HTERT RPE-1 (cell line): ENCODE data around the gene PDE1C.
"Not testable (repeated sequence)": the region's sequence is repeated elsewhere in the genome, so short reads cannot be mapped to it uniquely, and the experiment has no call there.

Experiments used
- in situ Hi-C: fragments of 300-500 bp; cut with MboI; formaldehyde crosslinking; loops from 4 replicates; pipeline ENCODE4 v1.14.3; 2020; ENCODE audit warnings: low sequenced_read_pairs

Gene PDE1C

DNA sequence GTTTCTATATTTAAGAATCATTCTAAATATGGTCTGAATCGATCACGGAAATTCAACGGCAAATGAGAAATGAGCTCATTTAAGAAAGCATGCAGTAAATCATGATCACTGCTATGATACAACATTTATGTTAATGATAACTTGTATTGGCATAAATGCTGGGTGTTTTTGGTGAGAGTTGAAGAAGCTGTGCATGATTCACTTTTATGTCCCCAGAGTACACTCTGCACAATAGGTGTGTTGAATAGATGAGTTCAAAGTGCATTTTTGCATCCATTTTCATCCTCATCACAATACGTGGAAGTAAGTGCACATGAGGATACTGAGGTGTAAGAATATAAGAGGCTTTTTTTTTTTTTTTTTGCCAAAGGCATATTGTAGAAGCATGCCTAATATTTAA lies 213.9 kb downstream of the PDE1C start:
- in situ Hi-C loops, result no loop called here

DNA sequence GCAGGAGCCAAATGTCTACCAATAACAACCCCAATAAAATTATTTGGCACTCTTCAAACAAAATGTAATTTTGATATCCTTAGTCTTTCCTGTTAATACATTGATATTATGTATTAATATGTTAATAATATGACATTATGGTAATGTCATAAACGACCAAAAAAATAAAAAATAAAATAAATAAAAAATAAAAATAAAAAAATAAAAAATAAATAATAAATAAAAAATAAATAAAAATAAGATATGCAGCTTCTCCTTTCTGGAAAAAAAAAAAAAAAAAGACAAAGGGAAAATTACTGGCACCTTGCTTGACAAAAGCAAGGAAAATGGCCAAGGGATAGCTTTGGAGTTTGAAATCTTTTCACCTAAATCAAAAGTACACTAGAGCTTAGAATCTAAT lies 214.7 kb downstream of the PDE1C start:
- in situ Hi-C loops, result no loop called here

DNA sequence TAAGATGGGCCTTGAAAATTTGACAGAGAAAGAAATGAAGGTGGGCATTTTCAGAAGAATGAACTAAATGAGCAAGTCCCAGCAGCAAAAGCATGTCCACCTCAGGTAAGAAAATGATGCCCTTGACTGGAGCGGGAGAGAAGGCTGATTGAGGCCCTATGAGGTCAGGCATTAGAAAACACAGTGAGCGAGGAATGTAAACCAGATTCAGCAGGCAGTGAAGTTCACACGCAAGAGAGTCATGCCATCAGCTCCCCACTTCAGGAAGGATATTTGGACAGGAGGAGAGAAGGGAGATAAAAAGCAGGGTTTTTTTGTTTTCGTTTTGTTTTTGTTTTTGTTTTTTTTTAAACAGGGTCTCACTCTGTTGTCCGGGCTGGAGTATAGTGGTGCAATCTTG lies 216.8 kb downstream of the PDE1C start:
- in situ Hi-C loops, result no loop called here

- in situ Hi-C loops, result no loop called here
These were observed 217.7 kb downstream of the PDE1C start for GRCh38 chr7:31852462-31852861.

DNA sequence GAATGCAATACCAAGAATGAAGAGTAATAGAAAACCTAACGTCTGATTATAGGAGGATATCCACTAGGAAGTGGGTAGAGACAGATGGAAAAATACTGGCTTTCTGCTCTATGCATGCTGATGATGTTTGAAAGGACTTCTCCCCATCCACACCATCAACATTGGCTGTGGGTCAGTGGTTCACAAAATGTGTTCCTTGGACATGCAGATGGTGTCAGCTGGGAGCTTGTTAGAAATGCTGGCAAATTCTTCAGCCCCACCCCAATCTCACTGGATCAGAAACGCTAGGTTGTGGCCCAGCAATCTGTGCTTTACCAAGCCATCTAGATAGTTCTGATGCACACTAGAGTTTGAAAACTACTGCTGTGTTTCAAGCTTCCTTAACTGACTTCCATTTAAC lies 219.1 kb downstream of the PDE1C start:
- in situ Hi-C loops, result no loop called here

DNA sequence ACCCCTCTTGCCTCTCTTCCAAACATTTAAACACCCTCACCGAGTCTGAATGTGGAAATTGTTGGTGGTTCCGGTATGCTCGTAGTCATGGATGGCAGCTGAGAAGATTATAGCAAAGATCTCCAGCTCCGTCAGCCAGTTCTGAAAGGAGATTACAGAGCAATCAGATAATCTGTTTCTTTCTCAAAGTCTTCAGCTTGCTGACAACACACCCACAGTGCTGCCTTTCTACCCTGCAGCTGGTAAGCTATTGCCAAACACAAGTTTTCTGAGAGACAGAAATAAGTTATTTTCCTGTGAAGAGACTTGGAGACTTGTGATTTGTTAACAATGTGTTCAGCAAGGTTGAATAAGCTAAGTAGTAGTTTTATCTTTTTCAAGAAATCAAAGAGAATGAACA lies 219.6 kb downstream of the PDE1C start:
- in situ Hi-C loops, result no loop called here

- in situ Hi-C loops, result no loop called here
These were observed 220.1 kb downstream of the PDE1C start for GRCh38 chr7:31850066-31850465.

- in situ Hi-C loops, result no loop called here
These were observed 234.7 kb downstream of the PDE1C start for GRCh38 chr7:31835471-31835870.

GRCh38 chr7:31833625-31834024 lies 236.6 kb downstream of the PDE1C start:
- in situ Hi-C loops, result not testable (repeated sequence)

DNA sequence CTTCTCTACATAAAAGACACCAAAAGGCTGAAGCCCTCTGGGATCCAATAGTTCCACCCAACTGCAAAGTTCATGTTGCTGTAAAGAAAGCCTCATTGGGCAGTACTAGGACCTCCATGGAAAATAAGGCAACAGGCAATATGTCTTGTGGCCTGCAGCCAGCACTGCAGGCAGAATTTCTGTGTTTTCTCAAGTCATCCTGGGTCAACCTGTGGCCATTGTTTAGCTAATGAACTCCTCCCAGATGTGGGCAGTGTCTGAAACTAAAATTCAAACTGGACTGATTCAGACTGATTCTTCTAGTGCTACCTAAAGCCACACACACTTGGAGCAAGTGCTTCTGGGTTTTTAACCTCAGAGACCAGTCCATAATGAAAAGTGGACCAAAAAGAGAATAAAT lies 241.7 kb downstream of the PDE1C start:
- in situ Hi-C loops, result no loop called here

GRCh38 chr7:31825576-31825975 lies 244.6 kb downstream of the PDE1C start:
- in situ Hi-C loops, result no loop called here

DNA sequence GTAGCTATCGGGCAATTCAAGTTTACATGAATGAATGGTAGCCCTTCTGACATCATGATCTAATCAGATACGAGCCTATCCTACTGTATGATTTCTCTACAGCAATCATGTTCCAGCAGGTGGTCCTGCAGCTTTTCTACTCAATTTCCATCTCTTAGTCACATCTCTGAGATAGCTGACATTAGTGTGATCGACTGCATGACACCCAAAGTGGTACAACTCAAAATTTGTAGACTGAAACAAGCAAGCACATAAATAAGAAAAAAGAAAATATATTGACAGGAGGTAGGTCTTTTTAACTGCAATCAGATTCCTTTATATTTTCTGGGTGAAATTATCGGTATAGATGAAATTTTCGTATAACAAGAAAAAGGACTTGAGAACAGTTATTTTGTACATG lies 251.2 kb downstream of the PDE1C start:
- in situ Hi-C loops, result no loop called here

GRCh38 chr7:31816810-31817209 lies 253.4 kb downstream of the PDE1C start:
- in situ Hi-C loops, result no loop called here

DNA sequence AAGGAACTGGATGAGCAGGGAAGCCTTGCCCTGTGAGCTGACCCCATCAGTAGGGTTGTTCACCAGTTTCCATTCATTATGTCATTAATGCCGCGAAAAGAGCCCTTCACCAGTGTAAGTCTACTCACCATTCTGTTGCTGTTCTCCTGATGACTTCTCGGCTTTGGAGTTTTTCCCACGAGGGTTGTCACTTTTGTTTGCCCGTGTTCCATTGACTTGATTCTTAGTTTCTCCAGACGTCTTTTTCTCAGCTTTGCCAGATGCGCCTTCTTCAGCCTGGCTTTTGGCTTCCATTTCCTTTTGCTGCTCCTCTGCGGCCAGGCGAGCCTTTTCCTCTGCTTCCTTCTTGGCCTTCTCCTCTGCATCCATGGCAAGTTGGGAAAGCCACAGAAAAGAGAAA lies 254.4 kb downstream of the PDE1C start:
- in situ Hi-C loops, result no loop called here

- in situ Hi-C loops, result no loop called here
These were observed 256.0 kb downstream of the PDE1C start for GRCh38 chr7:31814187-31814586.

DNA sequence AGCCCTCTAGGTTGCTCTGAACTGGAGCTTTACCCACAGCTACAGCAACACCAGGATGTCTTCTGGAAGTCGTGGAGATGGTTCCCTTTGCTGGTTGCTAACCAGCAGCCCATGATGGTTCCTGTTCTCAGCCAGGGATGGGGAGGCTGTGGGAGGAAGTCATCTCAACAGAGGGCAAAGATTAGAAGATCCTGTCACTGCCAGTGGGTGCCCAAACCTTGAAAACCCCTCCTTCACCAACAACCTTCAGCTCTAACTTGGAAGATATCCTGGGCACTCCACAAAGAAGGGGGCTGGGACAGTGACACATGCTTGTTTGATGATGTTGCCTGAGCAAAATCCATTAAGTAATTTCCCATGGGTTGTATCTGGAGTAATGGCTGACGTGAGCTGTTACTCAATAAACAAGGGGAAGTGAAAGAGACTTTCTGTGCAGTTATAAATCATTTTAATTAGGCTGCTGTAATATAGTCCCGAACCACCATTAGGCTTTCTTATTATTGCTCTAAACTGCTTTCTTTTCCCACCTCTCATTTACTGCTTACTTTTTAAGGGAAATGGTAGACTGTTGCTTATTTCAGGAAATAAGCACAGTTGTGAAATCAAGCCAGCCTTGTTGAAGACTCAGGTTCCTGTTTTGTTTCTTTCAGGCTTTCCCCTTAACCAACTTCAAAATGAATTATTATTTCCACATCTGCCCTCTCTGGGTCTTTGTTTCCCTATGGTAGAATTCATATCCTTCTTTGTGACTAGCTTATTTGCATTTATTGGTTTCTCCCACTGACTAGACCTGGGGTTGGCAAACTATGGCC lies 258.4 kb downstream of the PDE1C start:
- in situ Hi-C loops, result no loop called here

DNA sequence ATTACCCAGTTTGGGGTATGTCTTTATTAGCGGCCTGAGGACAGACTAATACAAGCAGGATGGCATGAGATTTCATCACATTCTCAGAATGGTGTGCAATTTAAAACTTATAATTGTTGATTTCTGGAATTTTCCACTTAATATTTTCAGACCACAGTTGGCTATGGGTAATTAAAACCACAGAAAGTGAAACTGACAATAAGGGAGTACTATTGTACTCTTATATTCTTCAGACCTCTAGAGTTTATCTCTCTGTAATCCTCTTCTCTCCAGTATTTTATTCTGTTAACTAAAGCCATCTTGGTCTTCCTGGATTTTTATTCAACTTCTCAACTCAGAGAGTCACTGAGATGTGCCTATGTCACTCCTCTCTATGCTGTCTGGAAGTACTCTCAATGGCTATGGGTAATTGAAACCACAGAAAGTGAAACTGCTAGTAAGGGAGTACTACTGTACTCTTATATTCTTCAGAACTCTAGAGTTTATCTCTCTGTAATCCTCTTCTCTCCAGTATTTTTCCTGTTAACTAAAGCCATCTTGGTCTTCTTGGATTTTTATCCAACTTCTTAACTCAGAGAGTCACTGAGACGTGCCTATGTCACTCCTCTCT lies 264.9 kb downstream of the PDE1C start:
- in situ Hi-C loops, result no loop called here

- in situ Hi-C loops, result no loop called here
These were observed 273.8 kb downstream of the PDE1C start for GRCh38 chr7:31796375-31796774.

GRCh38 chr7:31794851-31795344 lies 275.3 kb downstream of the PDE1C start:
- in situ Hi-C loops, result no loop called here

DNA sequence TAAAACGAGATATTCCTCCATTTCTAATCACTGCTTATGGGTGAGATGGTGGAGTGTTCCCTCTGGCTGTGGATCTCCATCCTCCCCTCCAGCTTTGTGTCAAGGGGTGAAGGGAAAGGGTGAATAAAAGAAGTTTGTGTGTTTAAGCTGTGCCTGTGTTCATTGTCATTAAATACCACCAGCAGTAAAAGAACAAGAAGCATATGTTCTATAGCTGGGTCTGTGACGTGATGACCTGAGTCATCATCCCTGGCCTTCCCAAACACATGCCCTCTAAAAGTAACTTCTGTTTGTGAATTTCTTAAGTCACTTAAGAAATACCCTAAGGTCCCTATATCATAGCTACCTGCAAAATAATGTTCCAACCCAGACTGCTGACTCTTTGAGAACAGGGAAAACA lies 278.3 kb downstream of the PDE1C start:
- in situ Hi-C loops, result no loop called here

- in situ Hi-C loops, result no loop called here
These were observed 281.1 kb downstream of the PDE1C start for GRCh38 chr7:31788883-31789680.

- in situ Hi-C loops, result no loop called here
These were observed 281.8 kb downstream of the PDE1C start for GRCh38 chr7:31788445-31788844.
